ENCODE measurements around the gene PRC1. TPM values are rescaled to one million over a fixed set of nuclear protein-coding genes. Genes with fewer than 3 reads are reported as not detected.
A peak's percentile ranks its signal among the peaks of the same experiment; 100 is the strongest.

PRC1 gene
- total and polyA plus RNA-seq, 2 of the 13 experiments (the other 11 are each of a cell fraction or from before 2014, with no cell fraction given), result 137 to 162 TPM

DNA sequence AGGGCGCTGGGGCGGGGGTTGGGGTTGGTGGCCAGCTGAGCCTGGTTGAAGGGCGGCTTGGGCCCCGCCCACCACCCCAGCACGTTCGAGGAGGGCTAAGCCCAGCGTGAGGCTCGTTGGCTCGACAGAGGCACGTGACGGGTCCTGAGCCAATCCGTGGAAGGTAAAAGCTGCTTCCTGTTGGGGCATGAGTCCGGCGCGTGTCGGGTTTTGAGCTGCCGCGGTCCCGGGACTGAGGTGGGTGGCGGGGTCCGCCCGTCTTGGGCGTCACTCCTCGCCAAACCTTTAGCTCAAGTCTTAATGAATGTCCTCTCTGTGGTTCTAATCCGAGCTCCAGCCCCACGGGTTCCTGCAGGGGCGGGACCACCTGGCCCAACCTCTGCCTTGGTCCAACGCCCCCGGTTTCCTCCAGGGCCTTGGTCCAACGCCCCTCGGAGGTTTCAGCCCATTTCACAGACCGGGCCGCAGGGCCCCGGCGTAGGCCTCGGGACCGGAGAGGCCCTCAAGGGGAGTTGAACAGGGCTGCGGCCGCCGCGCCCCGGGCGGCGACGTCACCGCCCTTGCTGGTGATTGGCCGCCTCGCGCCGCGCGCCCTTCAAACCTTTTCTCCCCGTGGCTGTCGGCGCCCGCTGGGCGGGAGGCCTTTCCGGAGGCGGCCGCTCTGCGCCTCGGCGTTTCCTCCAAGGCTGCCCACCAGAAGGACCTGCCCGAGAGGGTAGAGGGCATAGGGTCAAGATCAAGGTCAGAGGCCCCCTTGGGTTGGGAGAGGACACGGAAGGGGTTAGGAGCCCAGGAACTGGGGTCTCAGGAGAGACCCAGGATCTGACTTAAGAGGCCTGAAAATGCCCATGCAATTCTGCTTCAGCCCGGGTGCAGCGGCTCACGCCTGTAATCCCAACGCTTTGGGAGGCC lies 39.4 kb downstream of the PRC1 start, which contains the start of gene RCCD1 (continued):
- TF ChIP-seq GZF1 (CRISPR knock-in tag; IDR thresholded peaks at IDR 0.05), result no peak
- peak; percentile 52 for TF ChIP-seq HDAC2 (CRISPR knock-in tag; IDR thresholded peaks at IDR 0.05)
- TF ChIP-seq ZNF296 (CRISPR knock-in tag; conservative IDR thresholded peaks at IDR 0.05), result peak; percentile 50; the same call in 1 of the 2 replicates
- TF ChIP-seq ZNF766 (CRISPR knock-in tag; IDR thresholded peaks at IDR 0.05; ENCODE audit: borderline replicate concordance), result peak; percentile 84; the same call in 1 of the 2 replicates
- no peak for TF ChIP-seq SRSF1 (optimal IDR thresholded peaks at IDR 0.05; ENCODE audit: low read depth, low read length)
- no peak for TF ChIP-seq SOX5 (CRISPR knock-in tag; IDR thresholded peaks at IDR 0.05; ENCODE audit: borderline replicate concordance)
- TF ChIP-seq MXI1 (IDR thresholded peaks at IDR 0.05; ENCODE audit: borderline replicate concordance, low read depth, low read length), result peak; percentile 87; the same call in 2 of the 3 replicates
- no peak for TF ChIP-seq ZBTB8A (CRISPR knock-in tag; IDR thresholded peaks at IDR 0.05; ENCODE audit: borderline replicate concordance, low read depth)
- TF ChIP-seq, protein P1, sequence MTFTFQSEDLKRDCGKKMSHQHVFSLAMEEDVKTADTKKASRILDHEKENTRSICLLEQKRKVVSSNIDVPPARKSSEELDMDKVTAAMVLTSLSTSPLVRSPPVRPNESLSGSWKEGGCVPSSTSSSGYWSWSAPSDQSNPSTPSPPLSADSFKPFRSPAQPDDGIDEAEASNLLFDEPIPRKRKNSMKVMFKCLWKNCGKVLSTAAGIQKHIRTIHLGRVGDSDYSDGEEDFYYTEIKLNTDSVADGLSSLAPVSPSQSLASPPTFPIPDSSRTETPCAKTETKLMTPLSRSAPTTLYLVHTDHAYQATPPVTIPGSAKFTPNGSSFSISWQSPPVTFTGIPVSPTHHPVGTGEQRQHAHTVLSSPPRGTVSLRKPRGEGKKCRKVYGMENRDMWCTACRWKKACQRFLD (CRISPR knock-in tag; IDR thresholded peaks at IDR 0.05; ENCODE audit: borderline replicate concordance), result peak; percentile 83; the same call in 1 of the 2 replicates
- no peak for TF ChIP-seq SRSF9 (IDR thresholded peaks at IDR 0.05; ENCODE audit: borderline replicate concordance, insufficient read depth, low read depth, low read length, poor library complexity, severe bottlenecking)
- TF ChIP-seq RFXAP (CRISPR knock-in tag; IDR thresholded peaks at IDR 0.05; ENCODE audit: borderline replicate concordance), result peak; percentile 88; the same call in 1 of the 2 replicates
- TF ChIP-seq SSRP1 (CRISPR knock-in tag; IDR thresholded peaks at IDR 0.05), result no peak
- peak; percentile 56; the same call in 1 of the 2 replicates for TF ChIP-seq PHF20 (CRISPR knock-in tag; IDR thresholded peaks at IDR 0.05)
- TF ChIP-seq FOXP1 (IDR thresholded peaks at IDR 0.05), result no peak
- TF ChIP-seq FOXP1 (CRISPR knock-in tag; IDR thresholded peaks at IDR 0.05), result no peak
- 0 out of 2 replicates have a peak, but pooled peaks have one; percentile 21 for TF ChIP-seq ZNF660 (CRISPR knock-in tag; IDR thresholded peaks at IDR 0.05; ENCODE audit: borderline replicate concordance, low read depth)
- no peak for TF ChIP-seq TCF12 (IDR thresholded peaks at IDR 0.05)
- TF ChIP-seq TCF12 (CRISPR knock-in tag; IDR thresholded peaks at IDR 0.05), result peak; percentile 82; the same call in 1 of the 2 replicates
- no peak for TF ChIP-seq SUZ12 (IDR thresholded peaks at IDR 0.05; ENCODE audit: low read depth, low read length)
- TF ChIP-seq, protein P2, sequence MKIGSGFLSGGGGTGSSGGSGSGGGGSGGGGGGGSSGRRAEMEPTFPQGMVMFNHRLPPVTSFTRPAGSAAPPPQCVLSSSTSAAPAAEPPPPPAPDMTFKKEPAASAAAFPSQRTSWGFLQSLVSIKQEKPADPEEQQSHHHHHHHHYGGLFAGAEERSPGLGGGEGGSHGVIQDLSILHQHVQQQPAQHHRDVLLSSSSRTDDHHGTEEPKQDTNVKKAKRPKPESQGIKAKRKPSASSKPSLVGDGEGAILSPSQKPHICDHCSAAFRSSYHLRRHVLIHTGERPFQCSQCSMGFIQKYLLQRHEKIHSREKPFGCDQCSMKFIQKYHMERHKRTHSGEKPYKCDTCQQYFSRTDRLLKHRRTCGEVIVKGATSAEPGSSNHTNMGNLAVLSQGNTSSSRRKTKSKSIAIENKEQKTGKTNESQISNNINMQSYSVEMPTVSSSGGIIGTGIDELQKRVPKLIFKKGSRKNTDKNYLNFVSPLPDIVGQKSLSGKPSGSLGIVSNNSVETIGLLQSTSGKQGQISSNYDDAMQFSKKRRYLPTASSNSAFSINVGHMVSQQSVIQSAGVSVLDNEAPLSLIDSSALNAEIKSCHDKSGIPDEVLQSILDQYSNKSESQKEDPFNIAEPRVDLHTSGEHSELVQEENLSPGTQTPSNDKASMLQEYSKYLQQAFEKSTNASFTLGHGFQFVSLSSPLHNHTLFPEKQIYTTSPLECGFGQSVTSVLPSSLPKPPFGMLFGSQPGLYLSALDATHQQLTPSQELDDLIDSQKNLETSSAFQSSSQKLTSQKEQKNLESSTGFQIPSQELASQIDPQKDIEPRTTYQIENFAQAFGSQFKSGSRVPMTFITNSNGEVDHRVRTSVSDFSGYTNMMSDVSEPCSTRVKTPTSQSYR (CRISPR knock-in tag; IDR thresholded peaks at IDR 0.05; ENCODE audit: borderline replicate concordance), result no peak
- TF ChIP-seq FOXJ3 (CRISPR knock-in tag; IDR thresholded peaks at IDR 0.05; ENCODE audit: borderline replicate concordance), result peak; percentile 56; the same call in 1 of the 2 replicates
- TF ChIP-seq, protein P3, sequence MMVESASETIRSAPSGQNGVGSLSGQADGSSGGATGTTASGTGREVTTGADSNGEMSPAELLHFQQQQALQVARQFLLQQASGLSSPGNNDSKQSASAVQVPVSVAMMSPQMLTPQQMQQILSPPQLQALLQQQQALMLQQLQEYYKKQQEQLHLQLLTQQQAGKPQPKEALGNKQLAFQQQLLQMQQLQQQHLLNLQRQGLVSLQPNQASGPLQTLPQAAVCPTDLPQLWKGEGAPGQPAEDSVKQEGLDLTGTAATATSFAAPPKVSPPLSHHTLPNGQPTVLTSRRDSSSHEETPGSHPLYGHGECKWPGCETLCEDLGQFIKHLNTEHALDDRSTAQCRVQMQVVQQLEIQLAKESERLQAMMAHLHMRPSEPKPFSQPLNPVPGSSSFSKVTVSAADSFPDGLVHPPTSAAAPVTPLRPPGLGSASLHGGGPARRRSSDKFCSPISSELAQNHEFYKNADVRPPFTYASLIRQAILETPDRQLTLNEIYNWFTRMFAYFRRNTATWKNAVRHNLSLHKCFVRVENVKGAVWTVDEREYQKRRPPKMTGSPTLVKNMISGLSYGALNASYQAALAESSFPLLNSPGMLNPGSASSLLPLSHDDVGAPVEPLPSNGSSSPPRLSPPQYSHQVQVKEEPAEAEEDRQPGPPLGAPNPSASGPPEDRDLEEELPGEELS (CRISPR knock-in tag; IDR thresholded peaks at IDR 0.05), result 0 out of 2 replicates have a peak, but pooled peaks have one; percentile 35
- no peak for TF ChIP-seq ZNF251 (CRISPR knock-in tag; IDR thresholded peaks at IDR 0.05)
- TF ChIP-seq NFKB2 (CRISPR knock-in tag; IDR thresholded peaks at IDR 0.05; ENCODE audit: borderline replicate concordance), result peak; percentile 87; the same call in 1 of the 2 replicates

Data from HepG2 (cell line).